Measurements from ENCODE around the gene DDIT4. TPM values are rescaled to one million over a fixed set of nuclear protein-coding genes. Genes with fewer than 3 reads are reported as not detected.

Gene DDIT4
- total and polyA plus RNA-seq, 2 of the 8 experiments (the other 6 are each of a cell fraction or from before 2014, with no cell fraction given): 47.4 to 108 TPM

DNA sequence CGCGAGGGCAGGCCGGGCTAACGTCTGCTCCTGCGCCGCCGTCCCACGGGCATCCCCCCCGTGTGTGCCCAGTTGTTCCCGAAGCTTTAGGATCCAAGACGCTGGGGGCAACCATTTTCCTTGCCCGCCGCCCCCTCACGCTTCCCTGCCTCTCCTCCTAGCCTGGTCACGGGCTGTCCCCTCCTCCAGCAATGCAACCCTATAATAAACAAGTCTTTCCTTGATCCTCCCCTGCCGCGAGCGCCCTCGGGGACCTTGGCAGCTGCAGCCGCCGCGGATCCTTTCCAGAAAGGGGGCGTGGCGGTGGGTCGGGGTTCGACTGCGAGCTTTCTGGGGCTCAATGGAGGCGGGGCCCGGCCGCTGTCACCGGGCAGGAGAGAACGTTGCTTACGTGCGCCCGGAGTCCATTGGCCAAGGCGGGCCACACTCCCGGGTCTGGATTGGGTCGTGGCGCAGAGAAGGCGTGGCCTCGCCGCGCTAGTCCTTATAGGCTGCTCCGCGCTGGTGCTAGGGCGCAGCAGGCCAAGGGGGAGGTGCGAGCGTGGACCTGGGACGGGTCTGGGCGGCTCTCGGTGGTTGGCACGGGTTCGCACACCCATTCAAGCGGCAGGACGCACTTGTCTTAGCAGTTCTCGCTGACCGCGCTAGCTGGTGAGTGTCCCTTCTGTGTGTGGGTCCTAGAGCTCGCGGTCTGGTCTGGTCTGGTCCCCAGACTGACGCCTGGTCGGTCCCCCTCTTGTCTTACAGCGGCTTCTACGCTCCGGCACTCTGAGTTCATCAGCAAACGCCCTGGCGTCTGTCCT, at the start of gene DDIT4 (continued):
- TF ChIP-seq, protein P1, sequence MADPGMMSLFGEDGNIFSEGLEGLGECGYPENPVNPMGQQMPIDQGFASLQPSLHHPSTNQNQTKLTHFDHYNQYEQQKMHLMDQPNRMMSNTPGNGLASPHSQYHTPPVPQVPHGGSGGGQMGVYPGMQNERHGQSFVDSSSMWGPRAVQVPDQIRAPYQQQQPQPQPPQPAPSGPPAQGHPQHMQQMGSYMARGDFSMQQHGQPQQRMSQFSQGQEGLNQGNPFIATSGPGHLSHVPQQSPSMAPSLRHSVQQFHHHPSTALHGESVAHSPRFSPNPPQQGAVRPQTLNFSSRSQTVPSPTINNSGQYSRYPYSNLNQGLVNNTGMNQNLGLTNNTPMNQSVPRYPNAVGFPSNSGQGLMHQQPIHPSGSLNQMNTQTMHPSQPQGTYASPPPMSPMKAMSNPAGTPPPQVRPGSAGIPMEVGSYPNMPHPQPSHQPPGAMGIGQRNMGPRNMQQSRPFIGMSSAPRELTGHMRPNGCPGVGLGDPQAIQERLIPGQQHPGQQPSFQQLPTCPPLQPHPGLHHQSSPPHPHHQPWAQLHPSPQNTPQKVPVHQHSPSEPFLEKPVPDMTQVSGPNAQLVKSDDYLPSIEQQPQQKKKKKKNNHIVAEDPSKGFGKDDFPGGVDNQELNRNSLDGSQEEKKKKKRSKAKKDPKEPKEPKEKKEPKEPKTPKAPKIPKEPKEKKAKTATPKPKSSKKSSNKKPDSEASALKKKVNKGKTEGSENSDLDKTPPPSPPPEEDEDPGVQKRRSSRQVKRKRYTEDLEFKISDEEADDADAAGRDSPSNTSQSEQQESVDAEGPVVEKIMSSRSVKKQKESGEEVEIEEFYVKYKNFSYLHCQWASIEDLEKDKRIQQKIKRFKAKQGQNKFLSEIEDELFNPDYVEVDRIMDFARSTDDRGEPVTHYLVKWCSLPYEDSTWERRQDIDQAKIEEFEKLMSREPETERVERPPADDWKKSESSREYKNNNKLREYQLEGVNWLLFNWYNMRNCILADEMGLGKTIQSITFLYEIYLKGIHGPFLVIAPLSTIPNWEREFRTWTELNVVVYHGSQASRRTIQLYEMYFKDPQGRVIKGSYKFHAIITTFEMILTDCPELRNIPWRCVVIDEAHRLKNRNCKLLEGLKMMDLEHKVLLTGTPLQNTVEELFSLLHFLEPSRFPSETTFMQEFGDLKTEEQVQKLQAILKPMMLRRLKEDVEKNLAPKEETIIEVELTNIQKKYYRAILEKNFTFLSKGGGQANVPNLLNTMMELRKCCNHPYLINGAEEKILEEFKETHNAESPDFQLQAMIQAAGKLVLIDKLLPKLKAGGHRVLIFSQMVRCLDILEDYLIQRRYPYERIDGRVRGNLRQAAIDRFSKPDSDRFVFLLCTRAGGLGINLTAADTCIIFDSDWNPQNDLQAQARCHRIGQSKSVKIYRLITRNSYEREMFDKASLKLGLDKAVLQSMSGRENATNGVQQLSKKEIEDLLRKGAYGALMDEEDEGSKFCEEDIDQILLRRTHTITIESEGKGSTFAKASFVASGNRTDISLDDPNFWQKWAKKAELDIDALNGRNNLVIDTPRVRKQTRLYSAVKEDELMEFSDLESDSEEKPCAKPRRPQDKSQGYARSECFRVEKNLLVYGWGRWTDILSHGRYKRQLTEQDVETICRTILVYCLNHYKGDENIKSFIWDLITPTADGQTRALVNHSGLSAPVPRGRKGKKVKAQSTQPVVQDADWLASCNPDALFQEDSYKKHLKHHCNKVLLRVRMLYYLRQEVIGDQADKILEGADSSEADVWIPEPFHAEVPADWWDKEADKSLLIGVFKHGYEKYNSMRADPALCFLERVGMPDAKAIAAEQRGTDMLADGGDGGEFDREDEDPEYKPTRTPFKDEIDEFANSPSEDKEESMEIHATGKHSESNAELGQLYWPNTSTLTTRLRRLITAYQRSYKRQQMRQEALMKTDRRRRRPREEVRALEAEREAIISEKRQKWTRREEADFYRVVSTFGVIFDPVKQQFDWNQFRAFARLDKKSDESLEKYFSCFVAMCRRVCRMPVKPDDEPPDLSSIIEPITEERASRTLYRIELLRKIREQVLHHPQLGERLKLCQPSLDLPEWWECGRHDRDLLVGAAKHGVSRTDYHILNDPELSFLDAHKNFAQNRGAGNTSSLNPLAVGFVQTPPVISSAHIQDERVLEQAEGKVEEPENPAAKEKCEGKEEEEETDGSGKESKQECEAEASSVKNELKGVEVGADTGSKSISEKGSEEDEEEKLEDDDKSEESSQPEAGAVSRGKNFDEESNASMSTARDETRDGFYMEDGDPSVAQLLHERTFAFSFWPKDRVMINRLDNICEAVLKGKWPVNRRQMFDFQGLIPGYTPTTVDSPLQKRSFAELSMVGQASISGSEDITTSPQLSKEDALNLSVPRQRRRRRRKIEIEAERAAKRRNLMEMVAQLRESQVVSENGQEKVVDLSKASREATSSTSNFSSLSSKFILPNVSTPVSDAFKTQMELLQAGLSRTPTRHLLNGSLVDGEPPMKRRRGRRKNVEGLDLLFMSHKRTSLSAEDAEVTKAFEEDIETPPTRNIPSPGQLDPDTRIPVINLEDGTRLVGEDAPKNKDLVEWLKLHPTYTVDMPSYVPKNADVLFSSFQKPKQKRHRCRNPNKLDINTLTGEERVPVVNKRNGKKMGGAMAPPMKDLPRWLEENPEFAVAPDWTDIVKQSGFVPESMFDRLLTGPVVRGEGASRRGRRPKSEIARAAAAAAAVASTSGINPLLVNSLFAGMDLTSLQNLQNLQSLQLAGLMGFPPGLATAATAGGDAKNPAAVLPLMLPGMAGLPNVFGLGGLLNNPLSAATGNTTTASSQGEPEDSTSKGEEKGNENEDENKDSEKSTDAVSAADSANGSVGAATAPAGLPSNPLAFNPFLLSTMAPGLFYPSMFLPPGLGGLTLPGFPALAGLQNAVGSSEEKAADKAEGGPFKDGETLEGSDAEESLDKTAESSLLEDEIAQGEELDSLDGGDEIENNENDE (IDR thresholded peaks at IDR 0.05; ENCODE audit: insufficient replicate concordance, low read length): no peak
- TF ChIP-seq TAF1 (IDR thresholded peaks at IDR 0.05; ENCODE audit: low read depth, low read length): peak; percentile 96
- TF ChIP-seq CEBPB (IDR thresholded peaks at IDR 0.05; ENCODE audit: low read depth, low read length): no peak
- TF ChIP-seq TAF7 (optimal IDR thresholded peaks at IDR 0.05; ENCODE audit: borderline replicate concordance, low read depth, low read length): peak; percentile 79
- TF ChIP-seq KDM5A (IDR thresholded peaks at IDR 0.05; ENCODE audit: low read length): no peak
- no peak for TF ChIP-seq TCF12 (IDR thresholded peaks at IDR 0.05; ENCODE audit: low read depth, low read length)
- TF ChIP-seq, protein P2, sequence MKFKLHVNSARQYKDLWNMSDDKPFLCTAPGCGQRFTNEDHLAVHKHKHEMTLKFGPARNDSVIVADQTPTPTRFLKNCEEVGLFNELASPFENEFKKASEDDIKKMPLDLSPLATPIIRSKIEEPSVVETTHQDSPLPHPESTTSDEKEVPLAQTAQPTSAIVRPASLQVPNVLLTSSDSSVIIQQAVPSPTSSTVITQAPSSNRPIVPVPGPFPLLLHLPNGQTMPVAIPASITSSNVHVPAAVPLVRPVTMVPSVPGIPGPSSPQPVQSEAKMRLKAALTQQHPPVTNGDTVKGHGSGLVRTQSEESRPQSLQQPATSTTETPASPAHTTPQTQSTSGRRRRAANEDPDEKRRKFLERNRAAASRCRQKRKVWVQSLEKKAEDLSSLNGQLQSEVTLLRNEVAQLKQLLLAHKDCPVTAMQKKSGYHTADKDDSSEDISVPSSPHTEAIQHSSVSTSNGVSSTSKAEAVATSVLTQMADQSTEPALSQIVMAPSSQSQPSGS (IDR thresholded peaks at IDR 0.05; ENCODE audit: low read length): peak; percentile 15; the same call in 1 of the 2 replicates

Measured in H1 (cell line).